Caco-2 (cell line): Measurements from ENCODE around the gene TIMM22. TPM values are rescaled to one million over a fixed set of nuclear protein-coding genes. Genes with fewer than 3 reads are reported as not detected.

Experiments used
- BruUV-seq: library from RNA; stranded (reverse); fragments of 400-500 nt; replicated peaks from 2 replicates; lab custom pipeline; 2021; lab: Mats Ljungman, UMichigan
- CTCF ChIA-PET: fragments of 300-600 bp; sonication (Branson Sonifier 250); formaldehyde crosslinking; loops from one replicate; lab custom pipeline; 2022; ENCODE audit warnings: antibody characterized with exemption; lab: Charles Lee
- POLR2A ChIA-PET: fragments of 300-600 bp; sonication (Branson Sonifier 250); formaldehyde crosslinking; loops from one replicate; lab custom pipeline; 2022; ENCODE audit warnings: antibody characterized with exemption; lab: Charles Lee
- DNase-seq, 2 experiments: peaks; one replicate each; pipeline versions ENCODE4 v3.0.0 to v3.0.0-alpha.2; 2020 to 2022
- H3K27me3 ChIP-seq: replicated peaks from 2 replicates; pipeline ENCODE4 v1.6.0; 2011; ENCODE audit warnings: low read length; ENCODE audit not compliant: control insufficient read depth, insufficient read depth
- H3K36me3 ChIP-seq: 2 replicates; pipeline ENCODE4 v1.5.1; 2011; ENCODE audit warnings: low read length; ENCODE audit not compliant: control insufficient read depth, insufficient read depth
- H3K4me1 ChIP-seq: fragments of 250-450 bp; sonication (Bioruptor Pico); 2 replicates; pipeline ENCODE4 v1.5.1; 2020; ENCODE audit warnings: mild to moderate bottlenecking
- H3K4me3 ChIP-seq: 2 replicates; pipeline ENCODE4 v1.5.1; 2011; ENCODE audit warnings: low read depth, mild to moderate bottlenecking, control low read depth, low read length
- H3K9me3 ChIP-seq: fragments of 250-450 bp; sonication (Bioruptor Pico); 2 replicates; pipeline ENCODE4 v1.5.1; 2020; ENCODE audit warnings: mild to moderate bottlenecking, moderate library complexity
- H3K27ac Mint-ChIP-seq: one replicate; pipeline ENCODE4 v1.8.0; 2022; ENCODE audit warnings: mixed read lengths; ENCODE audit not compliant: unreplicated experiment
- H3K27me3 Mint-ChIP-seq: one replicate; pipeline ENCODE4 v1.8.0; 2022; ENCODE audit warnings: mixed read lengths; ENCODE audit not compliant: insufficient read depth, unreplicated experiment
- H3K36me3 Mint-ChIP-seq: one replicate; pipeline ENCODE4 v1.8.0; 2022; ENCODE audit warnings: mild to moderate bottlenecking, mixed read lengths; ENCODE audit not compliant: insufficient read depth, unreplicated experiment
- H3K4me1 Mint-ChIP-seq: one replicate; pipeline ENCODE4 v1.8.0; 2022; ENCODE audit warnings: low read depth, mixed read lengths; ENCODE audit not compliant: unreplicated experiment
- H3K4me3 Mint-ChIP-seq: one replicate; pipeline ENCODE4 v1.8.0; 2022; ENCODE audit warnings: mild to moderate bottlenecking, moderate library complexity, mixed read lengths; ENCODE audit not compliant: unreplicated experiment
- H3K9me3 Mint-ChIP-seq: one replicate; pipeline ENCODE4 v1.8.0; 2022; ENCODE audit warnings: mixed read lengths; ENCODE audit not compliant: unreplicated experiment
- intact Hi-C: fragments of 100-400 bp; cut with micrococcal nuclease; formaldehyde crosslinking; loops from one replicate; pipeline ENCODE4 v1.10.0; 2022; ENCODE audit not compliant: unreplicated experiment
- total RNA-seq: library from RNA; stranded (reverse); gene quantifications from 2 replicates; pipeline ENCODE4 v1.2.3, GENCODE V29; 2022
- TF ChIP-seq, protein P1 (sequence below), 2 experiments: fragments of 200-600 bp in 1 of 2; IDR thresholded peaks; 1 replicate in 1 of 2; 2 replicates in 1 of 2; pipeline versions ENCODE4 v1.5.1 to v1.8.0; 2011 to 2022; ENCODE audit warnings: antibody characterized with exemption in 1 of 2, control low read depth in 1 of 2, inconsistent platforms in 1 of 2, low read depth in 1 of 2, low read length in 1 of 2, mild to moderate bottlenecking in 1 of 2, moderate library complexity in 1 of 2; ENCODE audit not compliant: insufficient read depth in 1 of 2, severe bottlenecking in 1 of 2, unreplicated experiment in 1 of 2

Gene TIMM22
- total RNA-seq, 1 experiment from 2014 or later = 20.6 TPM

GRCh38 chr17:978103-979093 lies 18.5 kb upstream of the TIMM22 start:
- Histone ChIP-seq H3K36me3 (no peaks in the 10 kb centered on the region), H3K27me3 (no peaks in the 10 kb centered on the region), H3K9me3 (no peaks in the 10 kb centered on the region), H3K4me3 (peak overlapping the region; percentile 98), H3K4me1 (peaks cover 26% of the 10 kb centered on the region)
- ChIA-PET CTCF (interaction anchor here (0.6 to 2.8 kb wide), 3 partner anchors 10 to 47 kb away, joined by 3 to 21 read pairs (median 6); partner anchors contain the start of gene TIMM22), POLR2A (interaction anchor here (0.6 to 1.7 kb wide), 8 partner anchors 9 to 522 kb away, joined by 3 to 26 read pairs (median 7); partner anchors contain the start of genes GLOD4 and MRM3)
- H3K27ac Mint-ChIP-seq = peak overlapping the region; percentile 91
- intact Hi-C loops = loop anchor here (1.0 to 5.0 kb wide), 3 partner anchors 27 to 101 kb away; no protein-coding TSS in a partner anchor
- BruUV-seq = no TSS peak
- H3K9me3 Mint-ChIP-seq = no peaks in the 10 kb centered on the region
- no peaks in the 10 kb centered on the region for H3K27me3 Mint-ChIP-seq
- peaks cover 45% of the 10 kb centered on the region for H3K36me3 Mint-ChIP-seq
- TF ChIP-seq, protein P1, sequence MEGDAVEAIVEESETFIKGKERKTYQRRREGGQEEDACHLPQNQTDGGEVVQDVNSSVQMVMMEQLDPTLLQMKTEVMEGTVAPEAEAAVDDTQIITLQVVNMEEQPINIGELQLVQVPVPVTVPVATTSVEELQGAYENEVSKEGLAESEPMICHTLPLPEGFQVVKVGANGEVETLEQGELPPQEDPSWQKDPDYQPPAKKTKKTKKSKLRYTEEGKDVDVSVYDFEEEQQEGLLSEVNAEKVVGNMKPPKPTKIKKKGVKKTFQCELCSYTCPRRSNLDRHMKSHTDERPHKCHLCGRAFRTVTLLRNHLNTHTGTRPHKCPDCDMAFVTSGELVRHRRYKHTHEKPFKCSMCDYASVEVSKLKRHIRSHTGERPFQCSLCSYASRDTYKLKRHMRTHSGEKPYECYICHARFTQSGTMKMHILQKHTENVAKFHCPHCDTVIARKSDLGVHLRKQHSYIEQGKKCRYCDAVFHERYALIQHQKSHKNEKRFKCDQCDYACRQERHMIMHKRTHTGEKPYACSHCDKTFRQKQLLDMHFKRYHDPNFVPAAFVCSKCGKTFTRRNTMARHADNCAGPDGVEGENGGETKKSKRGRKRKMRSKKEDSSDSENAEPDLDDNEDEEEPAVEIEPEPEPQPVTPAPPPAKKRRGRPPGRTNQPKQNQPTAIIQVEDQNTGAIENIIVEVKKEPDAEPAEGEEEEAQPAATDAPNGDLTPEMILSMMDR (IDR thresholded peaks at IDR 0.05; ENCODE audit: insufficient read depth in 1 of 2, low read depth in 1 of 2, low read length in 1 of 2, severe bottlenecking in 1 of 2, unreplicated experiment in 1 of 2) = no peak
- H3K4me1 Mint-ChIP-seq = peaks cover 23% of the 10 kb centered on the region
- DNase-seq = peak in 1 of 2 experiments; percentile 57
- H3K4me3 Mint-ChIP-seq = peak overlapping the region; percentile 99

GRCh38 chr17:979212-979538 lies 17.8 kb upstream of the TIMM22 start:
- H3K4me1 ChIP-seq = peaks cover 23% of the 10 kb centered on the region
- no TSS peak for BruUV-seq

More at GRCh38 chr17:979212-979538, 17.8 kb upstream of the TIMM22 start:
- intact Hi-C loops = loop anchor here (2.0 to 5.0 kb wide), 2 partner anchors 46 to 102 kb away; no protein-coding TSS in a partner anchor
- TF ChIP-seq, protein P1 (IDR thresholded peaks at IDR 0.05; ENCODE audit: insufficient read depth in 1 of 2, low read depth in 1 of 2, low read length in 1 of 2, severe bottlenecking in 1 of 2, unreplicated experiment in 1 of 2) = no peak
- Histone ChIP-seq H3K9me3 (no peaks in the 10 kb centered on the region), H3K36me3 (no peaks in the 10 kb centered on the region), H3K4me3 (peak overlapping the region; percentile 98), H3K27me3 (no peaks in the 10 kb centered on the region)
- peaks cover 20% of the 10 kb centered on the region for H3K4me1 Mint-ChIP-seq
- H3K27ac Mint-ChIP-seq = no peak overlapping the region
- no peaks in the 10 kb centered on the region for H3K9me3 Mint-ChIP-seq
- DNase-seq = no peak
- CTCF ChIA-PET = interaction anchor here (0.6 to 2.8 kb wide), 7 partner anchors 17 to 799 kb away, joined by 3 to 54 read pairs (median 5); partner anchors contain the start of gene TIMM22
- peaks cover 41% of the 10 kb centered on the region for H3K36me3 Mint-ChIP-seq
- H3K27me3 Mint-ChIP-seq = no peaks in the 10 kb centered on the region
- peak overlapping the region; percentile 99 for H3K4me3 Mint-ChIP-seq
- POLR2A ChIA-PET = interaction anchor here (0.6 to 2.5 kb wide), 10 partner anchors 10 to 567 kb away, joined by 3 to 24 read pairs (median 6); partner anchors contain the start of genes GLOD4, MRM3 and TIMM22
